Epidermal melanocyte (primary cell): ENCODE measurements around the gene GOLGA6D.
"Not testable (repeated sequence)": the region's sequence is repeated elsewhere in the genome, so short reads cannot be mapped to it uniquely, and the experiment has no call there.

Source experiments
- DNase-seq: peaks from one replicate; pipeline ENCODE4 v3.0.0; 2011; ENCODE audit warnings: low spot score; ENCODE audit not compliant: insufficient read length

The GOLGA6D gene

GRCh38 chr15:75329571-75329970 is 46.9 kb downstream of the GOLGA6D start:
- no peak for DNase-seq

- DNase-seq, result not testable (repeated sequence)
Observed at GRCh38 chr15:75332093-75332492, 49.5 kb downstream of the GOLGA6D start.

DNA sequence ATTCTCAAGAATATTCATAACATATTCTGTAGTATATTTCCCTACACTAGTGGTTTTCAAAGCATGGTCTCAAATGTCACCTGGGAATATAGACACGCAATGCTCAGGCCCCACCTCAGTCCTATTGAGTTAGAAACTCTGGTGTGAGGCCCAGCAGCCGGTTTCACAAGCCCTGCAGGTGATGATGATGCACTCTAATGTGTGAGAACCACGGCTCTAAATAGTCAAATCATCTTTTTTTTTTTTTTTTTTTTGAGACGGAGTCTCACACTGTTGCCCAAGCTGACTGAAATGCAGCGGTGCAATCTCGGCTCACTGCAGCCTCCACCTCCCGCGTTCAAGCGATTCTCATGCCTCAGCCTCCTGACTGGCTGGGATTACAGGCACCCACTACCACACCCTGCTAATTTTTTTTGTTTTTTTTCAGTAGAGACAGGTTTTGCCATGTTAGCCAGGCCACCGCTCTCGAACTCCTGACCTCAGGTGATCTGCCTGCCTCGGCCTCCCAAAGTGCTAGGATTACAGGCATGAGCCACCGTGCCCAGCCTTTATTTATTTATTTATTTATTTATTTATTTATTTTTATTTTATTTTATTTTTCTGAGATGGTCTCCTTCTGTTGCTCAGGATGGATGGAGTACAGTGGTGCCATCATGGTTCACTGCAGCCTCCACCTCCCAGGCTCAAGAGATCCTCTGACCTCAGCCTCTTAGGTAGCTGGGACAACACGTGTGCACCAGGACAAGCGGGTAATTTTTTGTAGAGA is 51.2 kb downstream of the GOLGA6D start:
- not testable (repeated sequence) for DNase-seq

GRCh38 chr15:75335313-75335704 is 52.7 kb downstream of the GOLGA6D start:
- DNase-seq, result no peak

DNA sequence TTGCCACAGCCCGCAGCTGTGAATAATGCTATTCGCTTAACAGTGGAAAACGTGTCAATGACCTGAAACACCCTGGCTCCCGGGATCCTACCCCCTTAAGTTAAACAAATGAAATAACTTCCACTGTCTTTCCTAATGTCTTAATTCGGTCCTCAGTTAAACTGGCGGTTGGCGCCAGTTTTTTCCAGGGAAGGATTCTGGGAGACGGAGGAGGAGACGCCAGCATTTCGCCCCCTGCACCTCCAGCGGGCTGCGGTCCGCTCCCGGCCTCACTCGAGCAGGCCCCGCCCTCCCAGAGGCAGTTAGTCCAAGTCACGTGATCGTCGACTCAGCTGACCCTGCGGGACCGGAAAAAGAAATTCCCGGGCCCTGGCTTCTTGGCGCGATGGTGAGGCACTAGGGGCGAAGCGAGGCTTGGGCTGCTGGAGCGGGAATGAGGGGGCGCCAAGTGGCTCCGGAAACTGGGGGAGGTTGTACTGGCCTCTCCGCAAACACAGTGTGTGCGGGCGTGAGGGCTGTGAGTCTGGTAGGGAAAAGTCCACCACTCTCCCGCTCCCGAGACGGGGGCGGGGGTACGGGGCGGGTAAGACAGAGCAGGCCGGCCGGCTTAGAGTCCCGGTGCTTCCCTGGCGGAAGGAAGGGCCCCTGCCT is 53.2 kb downstream of the GOLGA6D start, which contains the start of gene COMMD4:
Gene COMMD4 (plus strand): TSS at position 359 of the 651 bp plus-strand sequence. CDS start 27 bp downstream, at position 386.
- DNase-seq, result peak; percentile 67

DNA sequence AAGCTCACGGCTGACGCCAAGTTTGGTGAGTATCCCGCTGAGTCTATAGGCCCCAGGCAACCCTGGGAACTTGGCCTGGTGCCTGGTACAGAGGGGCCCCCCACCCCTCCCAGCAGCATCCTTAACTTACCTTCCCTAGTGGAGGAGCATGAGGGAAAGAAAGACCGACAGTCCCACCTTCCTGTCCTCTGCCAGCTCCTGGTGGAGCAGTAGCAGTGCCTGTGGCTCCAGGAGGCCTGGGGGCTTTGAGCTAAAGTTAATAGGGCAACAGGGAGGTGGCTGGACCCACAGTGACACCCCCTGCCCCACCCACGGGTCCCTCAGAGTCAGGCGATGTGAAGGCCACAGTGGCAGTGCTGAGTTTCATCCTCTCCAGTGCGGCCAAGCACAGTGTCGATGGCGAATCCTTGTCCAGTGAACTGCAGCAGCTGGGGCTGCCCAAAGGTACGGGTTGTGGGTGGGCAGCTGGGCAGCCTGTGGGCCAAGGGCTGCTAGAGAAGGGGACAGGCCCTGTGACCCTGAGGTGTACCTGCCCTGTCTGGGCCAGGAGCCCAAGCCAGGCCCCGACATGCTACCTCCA is 56.1 kb downstream of the GOLGA6D start:
- no peak for DNase-seq

DNA sequence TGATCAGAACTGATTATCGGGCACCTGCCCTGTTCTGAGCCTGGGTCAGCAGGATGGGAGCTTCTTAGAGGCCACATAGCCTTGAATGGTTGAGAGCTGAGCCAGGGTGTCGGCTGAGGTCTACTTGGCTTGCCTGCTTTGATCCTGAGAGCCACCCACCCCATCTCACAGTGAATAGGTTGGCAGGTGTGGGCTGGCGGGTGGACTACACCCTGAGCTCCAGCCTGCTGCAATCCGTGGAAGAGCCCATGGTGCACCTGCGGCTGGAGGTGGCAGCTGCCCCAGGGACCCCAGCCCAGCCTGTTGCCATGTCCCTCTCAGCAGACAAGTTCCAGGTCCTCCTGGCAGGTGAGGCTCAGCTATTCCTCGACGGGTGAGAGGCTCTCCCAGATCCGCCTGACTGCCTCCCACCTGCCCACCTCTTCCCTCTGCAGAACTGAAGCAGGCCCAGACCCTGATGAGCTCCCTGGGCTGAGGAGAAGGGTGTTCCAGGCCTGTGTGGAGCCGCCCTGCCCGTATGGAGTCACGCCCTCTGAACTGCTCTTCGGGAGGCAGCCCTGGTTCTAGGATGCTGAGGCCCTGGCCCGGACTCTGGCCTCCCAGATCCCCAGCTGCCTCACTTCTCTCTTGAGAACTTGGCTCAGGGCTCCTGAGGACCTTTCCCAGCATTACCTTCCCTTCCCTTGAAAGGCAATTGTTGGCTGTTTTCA is 57.1 kb downstream of the GOLGA6D start:
- DNase-seq, result no peak

DNA sequence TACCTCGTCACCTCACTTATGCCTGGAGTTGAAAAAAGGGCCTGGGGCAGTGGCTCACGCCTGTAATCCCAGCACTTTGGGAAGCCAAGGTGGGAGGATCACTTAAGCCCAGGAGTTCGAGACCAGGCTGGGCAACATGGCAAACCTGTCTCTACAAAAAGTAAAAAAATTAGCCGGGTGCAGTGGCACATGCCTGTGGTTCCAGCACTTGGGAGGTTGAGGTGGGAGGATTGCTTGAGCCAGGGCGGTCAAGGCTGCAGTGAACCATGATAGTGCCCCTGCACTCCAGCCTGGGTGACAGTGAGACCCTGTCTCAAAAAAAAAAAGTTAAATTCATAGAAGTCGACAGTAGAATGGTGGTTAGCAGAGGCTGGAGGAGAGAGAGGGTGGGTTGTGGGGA is 59.6 kb downstream of the GOLGA6D start:
- DNase-seq, result no peak

- not testable (repeated sequence) for DNase-seq
Observed at GRCh38 chr15:75343953-75344352, 61.3 kb downstream of the GOLGA6D start.
